Trophoblast cell (in vitro differentiated cells and primary cell): Measurements from ENCODE around the gene BANK1.
A peak's percentile ranks its signal among the peaks of the same experiment; 100 is the strongest.

Experiments used
- DNase-seq, 2 donors: peaks; one replicate each; pipeline ENCODE4 v3.0.0-alpha.2; 2016
- H2AFZ ChIP-seq: 2 replicates; pipeline ENCODE4 v1.6.1; 2013; ENCODE audit warnings: low read length, moderate library complexity, mild to moderate bottlenecking; ENCODE audit not compliant: insufficient read depth, poor library complexity
- H2AK5ac ChIP-seq: 2 replicates; pipeline ENCODE4 v1.6.1; 2013; ENCODE audit warnings: mild to moderate bottlenecking, low read length
- H2BK120ac ChIP-seq: 2 replicates; pipeline ENCODE4 v1.6.1; 2013; ENCODE audit warnings: low read length, mild to moderate bottlenecking, moderate library complexity; ENCODE audit not compliant: insufficient read depth, poor library complexity
- H2BK12ac ChIP-seq: 2 replicates; pipeline ENCODE4 v1.6.1; 2013; ENCODE audit warnings: mild to moderate bottlenecking, low read length, moderate library complexity
- H2BK5ac ChIP-seq: 2 replicates; pipeline ENCODE4 v1.6.1; 2013; ENCODE audit warnings: low read length, low read depth, moderate library complexity, mild to moderate bottlenecking; ENCODE audit not compliant: poor library complexity
- H3K14ac ChIP-seq: 2 replicates; pipeline ENCODE4 v1.6.1; 2013; ENCODE audit warnings: mild to moderate bottlenecking, low read length
- H3K18ac ChIP-seq: 2 replicates; pipeline ENCODE4 v1.6.1; 2013; ENCODE audit warnings: mild to moderate bottlenecking, low read length
- H3K23ac ChIP-seq: 2 replicates; pipeline ENCODE4 v1.6.1; 2013; ENCODE audit warnings: low read length
- H3K27ac ChIP-seq: 2 replicates; pipeline ENCODE4 v1.5.1; 2013; ENCODE audit warnings: low read depth, mild to moderate bottlenecking, inconsistent platforms, low read length, moderate library complexity
- H3K27me3 ChIP-seq: 2 replicates; pipeline ENCODE4 v1.6.1; 2013; ENCODE audit warnings: inconsistent platforms, mild to moderate bottlenecking, low read length, moderate library complexity; ENCODE audit not compliant: insufficient read depth
- H3K36me3 ChIP-seq, 2 experiments: 1 replicate in 1 of 2; 2 replicates in 1 of 2; pipeline ENCODE4 v1.6.1; 2013; ENCODE audit warnings: low read length in 2 of 2, mild to moderate bottlenecking in 2 of 2, moderate library complexity in 1 of 2; ENCODE audit not compliant: insufficient read depth in 2 of 2, control insufficient read depth in 1 of 2
- H3K4ac ChIP-seq: 2 replicates; pipeline ENCODE4 v1.6.1; 2013; ENCODE audit warnings: low read depth, mild to moderate bottlenecking, low read length, moderate library complexity
- H3K4me1 ChIP-seq, 2 experiments: 1 replicate in 1 of 2; 2 replicates in 1 of 2; pipeline ENCODE4 v1.6.1; 2013; ENCODE audit warnings: low read length in 2 of 2, mild to moderate bottlenecking in 2 of 2, moderate library complexity in 1 of 2; ENCODE audit not compliant: insufficient read depth in 2 of 2, control insufficient read depth in 1 of 2
- H3K4me2 ChIP-seq: 2 replicates; pipeline ENCODE4 v1.6.1; 2013; ENCODE audit warnings: inconsistent platforms, mild to moderate bottlenecking, low read length, moderate library complexity
- H3K4me3 ChIP-seq: 2 replicates; pipeline ENCODE4 v1.5.1; 2013; ENCODE audit warnings: mild to moderate bottlenecking, low read depth, low read length, inconsistent platforms
- H3K79me1 ChIP-seq: one replicate; pipeline ENCODE4 v1.6.1; 2013; ENCODE audit warnings: low read length
- H3K79me2 ChIP-seq: 2 replicates; pipeline ENCODE4 v1.6.1; 2013; ENCODE audit warnings: low read length, mild to moderate bottlenecking; ENCODE audit not compliant: control insufficient read depth, insufficient read depth, poor library complexity
- H3K9ac ChIP-seq: 2 replicates; pipeline ENCODE4 v1.6.1; 2013; ENCODE audit warnings: mild to moderate bottlenecking, low read length
- H3K9me3 ChIP-seq: 2 replicates; pipeline ENCODE4 v1.6.1; 2013; ENCODE audit warnings: low read depth, mild to moderate bottlenecking, control low read depth, inconsistent platforms, low read length; ENCODE audit not compliant: insufficient read depth
- H4K12ac ChIP-seq: 2 replicates; pipeline ENCODE4 v1.6.1; 2013; ENCODE audit warnings: low read depth, mild to moderate bottlenecking, low read length, moderate library complexity
- H4K8ac ChIP-seq: 2 replicates; pipeline ENCODE4 v1.6.1; 2013; ENCODE audit warnings: low read depth, mild to moderate bottlenecking, low read length, moderate library complexity
- H4K91ac ChIP-seq: one replicate; pipeline ENCODE4 v1.6.1; 2013; ENCODE audit warnings: low read depth, mild to moderate bottlenecking, low read length, moderate library complexity
- WGBS: extraction: QIAGEN DNeasy Blood & Tissue Kit; methylation state at CpG from one replicate; pipeline ENCODE4 v1.1.7; 2013; ENCODE audit warnings: missing lambda C conversion rate; ENCODE audit not compliant: insufficient read length, insufficient coverage; ENCODE audit errors: extremely low coverage; 5-methylcytosine and 5-hydroxymethylcytosine counted together

BANK1 gene

DNA sequence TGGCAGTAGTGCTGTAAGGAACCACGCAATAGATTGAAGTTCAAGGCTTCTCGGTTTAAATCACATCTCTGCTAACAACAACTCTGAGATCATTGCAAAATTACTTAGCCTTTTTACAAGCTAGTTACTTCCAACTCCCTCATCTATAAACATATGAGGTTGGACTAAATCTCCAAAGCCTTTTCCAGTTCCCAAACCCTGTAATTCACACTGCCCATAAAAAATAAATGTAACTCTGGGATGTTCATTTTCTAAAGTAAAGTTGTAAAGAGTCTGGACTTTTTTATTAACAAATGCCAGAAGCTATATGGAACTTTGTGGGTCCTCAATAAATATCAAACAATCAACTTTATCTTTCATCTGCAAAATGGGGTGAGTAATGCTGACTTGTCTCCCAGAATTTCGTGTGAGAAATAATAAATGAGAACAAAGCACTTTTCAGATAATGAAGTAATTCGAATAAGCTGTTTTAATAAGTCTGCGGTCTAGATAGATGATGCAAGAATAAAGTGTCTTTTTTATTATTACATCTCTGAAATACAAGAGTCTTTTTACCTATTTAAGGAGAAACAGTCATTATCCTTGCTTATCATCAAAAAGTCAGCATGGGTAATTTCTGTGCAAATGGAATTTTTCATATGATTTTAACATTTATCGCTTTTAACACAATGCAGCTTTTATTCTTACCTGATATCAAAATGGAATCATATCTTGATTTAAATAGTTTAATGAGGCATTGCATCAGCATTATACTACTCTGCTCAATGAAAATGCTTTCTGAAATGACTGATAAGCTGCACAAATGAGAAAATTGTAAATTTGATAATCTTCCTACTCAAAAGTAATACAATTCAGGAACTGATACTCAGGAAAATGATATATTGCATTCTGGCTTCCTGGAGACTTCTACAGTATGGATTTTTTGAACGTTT, 252.6 kb downstream of the BANK1 start:
- Histone ChIP-seq H3K79me2 (no peaks in the 10 kb centered on the region), H3K14ac (no peak overlapping the region), H3K27ac (no peak overlapping the region), H3K23ac (no peak overlapping the region), H2AFZ (no peak overlapping the region), H3K36me3 (no peaks in the 10 kb centered on the region), H3K27me3 (no peaks in the 10 kb centered on the region), H2AK5ac (no peak overlapping the region), H4K8ac (no peak overlapping the region), H3K4ac (no peak overlapping the region), H3K79me1 (no peaks in the 10 kb centered on the region), H3K4me1 (no peaks in the 10 kb centered on the region), H2BK12ac (no peak overlapping the region), H4K91ac (no peak overlapping the region), H3K4me3 (no peak overlapping the region), H3K4me2 (no peak overlapping the region), H2BK120ac (no peak overlapping the region), H2BK5ac (no peak overlapping the region), H4K12ac (no peak overlapping the region), H3K9ac (no peak overlapping the region), H3K9me3 (no peaks in the 10 kb centered on the region), H3K18ac (no peak overlapping the region)
- no peak for DNase-seq
- whole genome bisulfite sequencing = no CpG with 5 or more reads among the region's 7 CpGs

DNA sequence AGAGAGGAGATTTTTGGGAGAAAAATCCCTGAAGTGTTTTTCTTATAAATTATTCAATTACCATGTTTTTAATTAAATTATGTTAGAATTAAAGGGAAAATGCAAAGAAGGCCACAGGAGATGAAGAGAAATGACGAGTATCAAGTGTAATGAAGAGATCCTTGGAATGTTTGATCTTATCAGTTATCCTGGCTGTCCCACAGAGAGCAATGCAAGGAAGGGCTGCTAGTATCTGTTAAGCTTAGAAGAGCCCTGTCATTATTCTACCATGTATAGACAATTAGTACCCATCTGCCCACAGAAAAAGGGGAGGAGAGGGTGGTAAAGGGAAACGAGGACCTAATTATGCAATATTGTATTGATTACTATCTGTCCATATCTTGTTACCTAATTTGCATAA, 257.1 kb downstream of the BANK1 start:
- Histone ChIP-seq H2BK5ac (no peak overlapping the region), H3K18ac (no peak overlapping the region), H4K8ac (no peak overlapping the region), H3K36me3 (no peaks in the 10 kb centered on the region), H3K4me2 (no peak overlapping the region), H3K79me2 (no peaks in the 10 kb centered on the region), H3K9me3 (no peaks in the 10 kb centered on the region), H4K91ac (no peak overlapping the region), H2BK120ac (no peak overlapping the region), H3K4me3 (no peak overlapping the region), H4K12ac (no peak overlapping the region), H3K9ac (no peak overlapping the region), H3K23ac (no peak overlapping the region), H3K27ac (no peak overlapping the region), H3K14ac (no peak overlapping the region), H2AK5ac (no peak overlapping the region), H2AFZ (no peak overlapping the region), H3K27me3 (no peaks in the 10 kb centered on the region), H3K4ac (no peak overlapping the region), H3K79me1 (no peaks in the 10 kb centered on the region), H3K4me1 (no peaks in the 10 kb centered on the region), H2BK12ac (no peak overlapping the region)
- no CpG with 5 or more reads among the region's 2 CpGs for WGBS
- DNase-seq = peak; percentile 3 to 62

DNA sequence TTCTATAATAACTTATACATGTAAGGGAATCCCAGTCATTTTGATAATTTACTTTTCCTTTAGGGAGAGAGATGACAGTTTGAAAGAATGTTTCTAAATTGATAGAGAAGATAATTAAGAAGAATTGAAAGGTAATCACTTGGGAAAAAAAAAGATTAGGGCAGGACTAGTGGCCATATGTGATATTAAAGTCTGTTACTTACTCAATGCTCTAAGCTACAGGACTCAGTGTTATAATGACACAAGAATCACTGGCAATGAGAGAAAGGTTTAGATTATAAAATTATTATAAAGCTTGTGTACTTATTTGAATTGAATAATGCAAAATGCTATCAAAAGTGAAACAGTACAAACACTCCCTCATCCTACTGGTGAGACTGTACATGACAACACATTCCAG, 265.3 kb downstream of the BANK1 start:
- no peak overlapping the region for H4K12ac ChIP-seq
- no peak overlapping the region for H2BK5ac ChIP-seq
- no peaks in the 10 kb centered on the region for H3K36me3 ChIP-seq
- no peak overlapping the region for H2AFZ ChIP-seq
- no peak overlapping the region for H2BK120ac ChIP-seq
- no peak overlapping the region for H3K4me2 ChIP-seq
- H3K23ac ChIP-seq = no peak overlapping the region
- no peak overlapping the region for H2BK12ac ChIP-seq
- H3K18ac ChIP-seq = no peak overlapping the region
- no peak overlapping the region for H4K8ac ChIP-seq
- H3K27ac ChIP-seq = no peak overlapping the region
- no peaks in the 10 kb centered on the region for H3K79me1 ChIP-seq
- H3K4ac ChIP-seq = no peak overlapping the region
- no peak overlapping the region for H2AK5ac ChIP-seq
- no peaks in the 10 kb centered on the region for H3K27me3 ChIP-seq
- no peaks in the 10 kb centered on the region for H3K9me3 ChIP-seq
- no peaks in the 10 kb centered on the region for H3K79me2 ChIP-seq
- H4K91ac ChIP-seq = no peak overlapping the region
- H3K14ac ChIP-seq = no peak overlapping the region
- no peaks in the 10 kb centered on the region for H3K4me1 ChIP-seq
- DNase-seq = no peak
- H3K9ac ChIP-seq = no peak overlapping the region
- no peak overlapping the region for H3K4me3 ChIP-seq

DNA sequence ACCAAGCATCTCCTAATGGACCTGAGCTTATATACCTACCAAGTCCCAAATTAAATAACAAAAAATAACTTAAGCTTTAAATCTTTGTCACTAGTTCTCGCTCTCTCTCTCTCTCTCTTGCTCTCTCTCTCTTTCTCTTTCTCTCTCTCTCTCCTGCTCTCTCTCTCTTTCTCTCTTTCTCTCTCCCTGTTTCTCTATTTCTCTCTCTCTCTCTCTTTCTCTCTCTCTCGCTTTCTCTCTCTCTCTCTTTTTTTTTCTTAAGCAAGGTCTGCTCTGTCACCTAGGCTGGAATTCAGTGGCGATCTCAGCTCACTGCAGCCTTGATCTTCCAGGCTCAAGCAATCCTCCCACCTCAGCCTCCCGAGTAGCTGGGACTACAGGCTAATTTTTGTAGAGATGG, 266.6 kb downstream of the BANK1 start:
- no peak overlapping the region for H2BK12ac ChIP-seq
- H4K8ac ChIP-seq = no peak overlapping the region
- H2BK120ac ChIP-seq = no peak overlapping the region
- no peak overlapping the region for H3K27ac ChIP-seq
- H3K4me2 ChIP-seq = no peak overlapping the region
- no peak overlapping the region for H3K18ac ChIP-seq
- H2AFZ ChIP-seq = no peak overlapping the region
- no CpG with 5 or more reads among the region's 4 CpGs for WGBS
- no peak overlapping the region for H3K23ac ChIP-seq
- H3K14ac ChIP-seq = no peak overlapping the region
- no peak for DNase-seq
- no peak overlapping the region for H2BK5ac ChIP-seq
- no peaks in the 10 kb centered on the region for H3K27me3 ChIP-seq
- no peaks in the 10 kb centered on the region for H3K4me1 ChIP-seq
- no peak overlapping the region for H3K4ac ChIP-seq
- H3K36me3 ChIP-seq = no peaks in the 10 kb centered on the region
- H2AK5ac ChIP-seq = no peak overlapping the region
- no peaks in the 10 kb centered on the region for H3K9me3 ChIP-seq
- H3K79me2 ChIP-seq = no peaks in the 10 kb centered on the region
- no peaks in the 10 kb centered on the region for H3K79me1 ChIP-seq
- no peak overlapping the region for H4K12ac ChIP-seq
- H4K91ac ChIP-seq = no peak overlapping the region
- H3K4me3 ChIP-seq = no peak overlapping the region
- H3K9ac ChIP-seq = no peak overlapping the region
